ENCODE results near the gene ZNF341.

The ZNF341 gene

DNA sequence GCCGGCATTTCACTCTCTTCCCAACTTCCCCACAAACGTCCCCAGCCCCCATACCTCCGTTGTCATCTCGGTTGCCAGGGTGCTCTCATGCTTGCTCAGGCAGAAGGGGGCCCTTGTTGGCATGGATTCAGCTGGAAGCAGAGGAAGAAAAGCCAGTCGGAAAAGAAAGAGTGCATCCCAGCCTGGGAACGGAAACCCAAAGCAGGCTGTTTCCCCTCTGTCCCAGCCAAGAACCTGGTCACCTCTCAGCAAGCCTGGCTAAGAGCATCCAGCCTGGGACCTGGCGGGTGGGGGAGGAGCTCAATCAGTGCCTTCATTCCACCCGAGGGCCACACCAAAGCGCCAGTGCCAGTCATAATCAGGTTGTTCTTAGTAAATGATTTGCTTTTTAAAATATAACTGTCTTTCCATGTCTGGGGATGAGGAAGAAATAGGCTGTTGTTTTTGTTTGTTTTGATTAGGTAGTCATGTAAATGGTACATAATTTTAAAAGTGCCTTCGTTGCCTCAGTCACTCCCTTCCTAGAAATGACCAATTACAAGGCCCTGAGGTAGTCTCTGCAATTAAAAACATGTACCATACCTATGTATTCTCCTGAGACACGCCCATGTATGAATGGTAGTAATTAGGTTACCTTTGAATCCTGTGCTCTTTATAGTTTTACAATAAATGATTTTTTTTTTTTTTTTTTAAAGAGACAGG is 100.5 kb downstream of the ZNF341 start:
- DNase-seq (ENCODE audit: low read depth): no peak
- no peak overlapping the region for H3K4me3 ChIP-seq (ENCODE audit: low read depth, low read length)

GRCh38 chr20:33833333-33833732 is 101.5 kb downstream of the ZNF341 start:
- DNase-seq (ENCODE audit: low read depth): no peak

GRCh38 chr20:33835615-33836172 is 103.9 kb downstream of the ZNF341 start:
- H3K4me3 ChIP-seq (ENCODE audit: low read depth, low read length): no peak overlapping the region

More at GRCh38 chr20:33833333-33833732, 101.5 kb downstream of the ZNF341 start:
- H3K4me3 ChIP-seq (ENCODE audit: low read depth, low read length): no peak overlapping the region

DNA sequence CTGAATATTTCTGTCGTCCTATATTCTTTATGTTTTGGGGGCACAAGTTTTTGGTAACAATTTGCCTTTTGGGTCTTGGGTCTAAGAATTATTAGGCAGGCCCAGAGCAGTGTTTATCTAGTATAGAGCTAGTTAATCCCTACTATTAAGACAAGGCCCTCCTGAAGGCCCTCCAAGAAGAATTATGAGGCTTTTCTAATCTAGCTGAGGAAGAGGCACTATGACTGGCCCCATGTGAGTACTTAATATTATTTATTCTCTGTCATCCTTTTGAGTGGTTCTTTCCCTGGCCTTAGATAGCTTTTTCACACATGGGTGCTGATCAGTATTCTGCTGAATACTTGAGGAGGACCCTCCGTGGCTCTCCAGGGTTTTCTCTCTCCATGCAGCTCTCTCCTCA is 104.5 kb downstream of the ZNF341 start:
- DNase-seq (ENCODE audit: low read depth): no peak
- no peak overlapping the region for H3K4me3 ChIP-seq (ENCODE audit: low read depth, low read length)

More at GRCh38 chr20:33835615-33836172, 103.9 kb downstream of the ZNF341 start:
- no peak for DNase-seq (ENCODE audit: low read depth)

DNA sequence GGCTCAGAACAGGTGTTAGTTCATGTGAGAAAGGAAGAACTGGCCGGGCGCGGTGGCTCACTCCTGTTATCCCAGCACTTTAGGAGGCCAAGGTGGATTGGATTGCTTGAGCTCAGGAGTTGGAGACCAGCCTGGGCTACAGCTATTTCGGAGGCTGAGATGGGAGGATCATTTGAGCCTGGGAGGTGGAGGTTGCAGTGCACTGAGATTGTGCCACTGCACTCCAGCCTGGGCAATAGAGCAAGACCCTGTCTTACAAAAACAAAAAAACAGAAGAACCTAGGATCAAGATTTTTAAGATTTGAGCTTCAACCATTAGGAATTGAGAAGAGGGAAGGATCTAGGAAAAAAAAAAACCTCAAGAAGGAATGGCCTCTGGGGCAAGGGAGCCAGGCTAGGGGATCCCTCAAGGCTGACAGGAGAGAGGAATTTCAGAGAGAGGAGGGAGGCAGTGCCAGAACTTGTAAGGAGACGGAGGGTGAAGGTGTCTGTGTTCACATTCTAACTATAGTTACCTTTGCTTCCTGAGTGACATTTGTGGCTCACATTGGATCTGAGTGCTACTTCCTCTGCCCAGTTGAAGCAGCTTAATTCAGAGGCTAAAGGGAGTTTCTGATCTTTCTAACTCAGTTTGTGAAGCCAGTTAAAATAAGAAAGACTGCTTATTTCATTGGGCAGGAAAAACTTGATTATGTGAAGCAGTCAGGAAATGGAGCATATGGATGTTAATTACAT is 105.5 kb downstream of the ZNF341 start:
- DNase-seq (ENCODE audit: low read depth): no peak
- H3K4me3 ChIP-seq (ENCODE audit: low read depth, low read length): no peak overlapping the region

DNA sequence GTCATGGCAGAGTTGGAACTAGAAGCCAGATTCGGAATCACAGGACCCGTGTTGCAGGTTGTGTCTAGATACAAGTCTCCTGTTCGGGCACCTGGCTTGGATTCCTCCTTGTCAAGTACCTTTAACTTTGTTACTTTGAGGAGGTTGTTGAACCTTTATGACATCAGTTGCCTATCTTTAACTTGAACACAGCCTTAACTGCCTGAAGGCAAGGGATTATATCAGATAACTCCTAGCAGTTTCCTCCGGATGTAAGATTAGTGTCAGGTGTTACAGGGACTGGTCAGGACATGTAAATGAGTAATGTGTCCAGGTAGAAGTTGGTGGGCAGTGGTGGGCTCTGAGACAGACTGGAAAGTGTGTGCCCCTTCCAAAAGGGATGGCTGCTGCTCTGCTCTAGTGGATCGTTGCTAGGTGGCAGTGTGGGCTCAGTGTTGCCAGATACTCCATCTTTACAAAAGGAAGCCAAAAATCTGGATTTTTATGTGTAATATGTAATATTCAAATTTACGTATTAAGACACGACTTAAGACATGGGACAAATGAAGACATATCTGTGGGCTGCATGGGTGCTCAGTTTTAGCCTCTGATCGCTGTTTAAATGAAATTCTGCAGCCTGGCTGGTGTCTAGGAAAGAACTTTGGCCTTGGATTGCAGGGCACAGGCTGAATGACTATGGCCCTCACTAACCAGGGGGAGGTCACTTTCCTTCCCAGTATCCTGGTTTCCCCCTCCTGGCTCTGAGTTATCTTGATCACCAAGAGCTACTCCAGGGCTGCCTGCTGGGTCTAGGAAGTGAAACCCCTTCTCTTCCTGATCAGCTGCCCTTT is 106.5 kb downstream of the ZNF341 start:
- no peak for DNase-seq (ENCODE audit: low read depth)
- no peak overlapping the region for H3K4me3 ChIP-seq (ENCODE audit: low read depth, low read length)

GRCh38 chr20:33839591-33839990 is 107.8 kb downstream of the ZNF341 start:
- no peak for DNase-seq (ENCODE audit: low read depth)
- H3K4me3 ChIP-seq (ENCODE audit: low read depth, low read length): no peak overlapping the region

DNA sequence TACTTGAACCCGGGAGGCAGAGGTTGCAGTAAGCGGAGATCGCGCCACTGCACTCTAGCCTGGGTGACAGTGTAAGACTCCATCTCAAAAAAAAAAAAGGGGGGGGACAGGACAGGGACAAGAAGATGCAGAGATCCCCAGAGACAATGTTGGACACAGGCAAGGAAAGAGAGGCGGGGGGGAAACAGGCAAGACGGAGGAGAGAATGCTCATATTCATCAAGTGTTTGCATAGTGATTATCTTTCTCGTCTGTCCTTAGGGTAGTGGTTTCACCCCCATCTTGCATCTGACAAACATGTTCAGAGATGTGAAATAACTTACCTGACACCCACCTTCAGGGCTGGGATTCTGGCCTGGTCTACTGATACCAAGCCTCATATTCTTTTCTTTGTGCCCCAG is 108.4 kb downstream of the ZNF341 start:
- DNase-seq (ENCODE audit: low read depth): no peak
- no peak overlapping the region for H3K4me3 ChIP-seq (ENCODE audit: low read depth, low read length)

- H3K4me3 ChIP-seq (ENCODE audit: low read depth, low read length): no peak overlapping the region
- no peak for DNase-seq (ENCODE audit: low read depth)
These were observed 109.1 kb downstream of the ZNF341 start for GRCh38 chr20:33840759-33841435.

DNA sequence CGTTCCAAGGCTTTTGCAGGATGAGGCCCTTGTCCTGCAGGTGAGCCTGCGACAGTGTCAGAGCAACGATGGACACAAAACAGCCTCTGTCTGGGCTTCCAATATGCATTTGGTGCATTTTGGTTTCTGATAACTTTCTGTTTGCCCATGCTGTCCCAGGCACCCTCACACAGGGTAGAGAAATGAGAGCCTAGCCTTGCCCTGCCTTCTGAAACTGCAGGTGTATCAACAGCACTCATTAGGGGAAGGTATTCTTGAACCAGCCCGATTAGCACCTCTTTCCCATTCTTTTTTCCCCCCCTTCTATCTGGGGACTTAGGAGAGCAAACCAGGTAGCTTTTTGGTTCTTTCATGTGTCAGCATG is 109.6 kb downstream of the ZNF341 start:
- no peak for DNase-seq (ENCODE audit: low read depth)
- no peak overlapping the region for H3K4me3 ChIP-seq (ENCODE audit: low read depth, low read length)
